Limb (tissue), 2 donors: ENCODE measurements around the gene SCN8A.

Source experiments
- DNase-seq, 2 donors: peaks; one replicate each; pipeline ENCODE4 v3.0.0-alpha.2; 2016; ENCODE audit errors: extremely low spot score in 2 of 2

The SCN8A gene

GRCh38 chr12:51714666-51715065 is 123.6 kb downstream of the SCN8A start:
- no peak for DNase-seq

- DNase-seq = no peak
Measured at GRCh38 chr12:51717326-51717925, 126.4 kb downstream of the SCN8A start.

GRCh38 chr12:51721282-51721940 is 130.4 kb downstream of the SCN8A start:
- DNase-seq = peak; percentile 15 to 66

GRCh38 chr12:51722431-51722830 is 131.4 kb downstream of the SCN8A start:
- DNase-seq = no peak

GRCh38 chr12:51726161-51726560 is 135.1 kb downstream of the SCN8A start:
- DNase-seq = no peak

- no peak for DNase-seq
Measured at GRCh38 chr12:51726931-51727330, 135.9 kb downstream of the SCN8A start.

GRCh38 chr12:51729331-51729730 is 138.3 kb downstream of the SCN8A start:
- DNase-seq = no peak

GRCh38 chr12:51730745-51731144 is 139.7 kb downstream of the SCN8A start:
- DNase-seq = no peak

GRCh38 chr12:51740536-51740935 is 149.5 kb downstream of the SCN8A start:
- no peak for DNase-seq

- DNase-seq = no peak
Measured at GRCh38 chr12:51744235-51744634, 153.2 kb downstream of the SCN8A start.

GRCh38 chr12:51744957-51745356 is 153.9 kb downstream of the SCN8A start:
- no peak for DNase-seq

GRCh38 chr12:51746416-51746815 is 155.4 kb downstream of the SCN8A start:
- no peak for DNase-seq

- no peak for DNase-seq
Measured at GRCh38 chr12:51748235-51748634, 157.2 kb downstream of the SCN8A start.

- DNase-seq = no peak
Measured at GRCh38 chr12:51749206-51749985, 158.4 kb downstream of the SCN8A start.

- DNase-seq = no peak
Measured at GRCh38 chr12:51749986-51750317, 158.9 kb downstream of the SCN8A start.

GRCh38 chr12:51751661-51752060 is 160.6 kb downstream of the SCN8A start:
- peak in 1 of 2 donors; percentile 8 for DNase-seq

- DNase-seq = peak; percentile 8 to 42
Measured at GRCh38 chr12:51752234-51752889, 161.3 kb downstream of the SCN8A start.

- DNase-seq = no peak
Measured at GRCh38 chr12:51753980-51754675, 163.1 kb downstream of the SCN8A start.

GRCh38 chr12:51755251-51755650 is 164.2 kb downstream of the SCN8A start:
- no peak for DNase-seq

GRCh38 chr12:51759175-51759574 is 168.1 kb downstream of the SCN8A start:
- no peak for DNase-seq

- no peak for DNase-seq
Measured at GRCh38 chr12:51759695-51760094, 168.7 kb downstream of the SCN8A start.

- DNase-seq = no peak
Measured at GRCh38 chr12:51760231-51760630, 169.2 kb downstream of the SCN8A start.
